ENCODE data around the gene RBBP4.
"Not testable (repeated sequence)": the region's sequence is repeated elsewhere in the genome, so short reads cannot be mapped to it uniquely, and the experiment has no call there.

RBBP4 gene

GRCh38 chr1:32696041-32696440 is 45.0 kb downstream of the RBBP4 start:
- TF ChIP-seq CTCF (IDR thresholded peaks at IDR 0.05; ENCODE audit: control insufficient read depth, extremely low read depth, insufficient read depth): no peak
- no peak for DNase-seq (ENCODE audit: low read depth)
- no peak overlapping the region for H3K4me3 ChIP-seq (ENCODE audit: low read depth, low read length)

- DNase-seq (ENCODE audit: low read depth); H3K4me3 ChIP-seq (ENCODE audit: low read depth, low read length): not testable (repeated sequence)
Measured at GRCh38 chr1:32696996-32697395, 46.0 kb downstream of the RBBP4 start.

GRCh38 chr1:32701421-32701911 is 50.5 kb downstream of the RBBP4 start:
- TF ChIP-seq CTCF (IDR thresholded peaks at IDR 0.05; ENCODE audit: control insufficient read depth, extremely low read depth, insufficient read depth): no peak
- H3K4me3 ChIP-seq (ENCODE audit: low read depth, low read length): no peak overlapping the region
- DNase-seq (ENCODE audit: low read depth): no peak

- no peak for TF ChIP-seq CTCF (IDR thresholded peaks at IDR 0.05; ENCODE audit: control insufficient read depth, extremely low read depth, insufficient read depth)
- H3K4me3 ChIP-seq (ENCODE audit: low read depth, low read length): no peak overlapping the region
- no peak for DNase-seq (ENCODE audit: low read depth)
Measured at GRCh38 chr1:32701951-32702598, 51.1 kb downstream of the RBBP4 start.

- TF ChIP-seq CTCF (IDR thresholded peaks at IDR 0.05; ENCODE audit: control insufficient read depth, extremely low read depth, insufficient read depth): no peak
- no peak for DNase-seq (ENCODE audit: low read depth)
- H3K4me3 ChIP-seq (ENCODE audit: low read depth, low read length): no peak within 1 kb of the TSS
Measured at GRCh38 chr1:32702599-32703478, 51.8 kb downstream of the RBBP4 start, which contains the start of gene SYNC. Gene SYNC (minus strand): TSS chr1:32702770. CDS start chr1:32702660, 110 bp downstream.

- DNase-seq (ENCODE audit: low read depth): no peak
- no peak overlapping the region for H3K4me3 ChIP-seq (ENCODE audit: low read depth, low read length)
- no peak for TF ChIP-seq CTCF (IDR thresholded peaks at IDR 0.05; ENCODE audit: control insufficient read depth, extremely low read depth, insufficient read depth)
Measured at GRCh38 chr1:32703479-32704291, 52.7 kb downstream of the RBBP4 start.

GRCh38 chr1:32705516-32705915 is 54.5 kb downstream of the RBBP4 start:
- no peak for DNase-seq (ENCODE audit: low read depth)
- TF ChIP-seq CTCF (IDR thresholded peaks at IDR 0.05; ENCODE audit: control insufficient read depth, extremely low read depth, insufficient read depth): no peak
- no peak overlapping the region for H3K4me3 ChIP-seq (ENCODE audit: low read depth, low read length)
